Naive thymus-derived CD8-positive, alpha-beta T cell (primary cell): ENCODE data around the gene HIRA. TPM values are rescaled to one million over a fixed set of nuclear protein-coding genes. Genes with fewer than 3 reads are reported as not detected.

Source experiments
- ATAC-seq, 2 donors: fragments of 150-1000 bp; cut with Tn5 transposase in 1 of 2; sonication (Bioruptor Pico), chemical (Tn5 transposase) in 1 of 2; 1 replicate in 1 of 2; 2 replicates in 1 of 2; pipeline ENCODE4 v1.10.0; 2021; ENCODE audit warnings: mild to moderate bottlenecking in 2 of 2, moderate library complexity in 2 of 2
- POLR2A ChIA-PET: fragments of 350-600 bp; sonication (Branson Sonifier 250); formaldehyde crosslinking; loops from one replicate; lab custom pipeline; 2021; ENCODE audit warnings: antibody characterized with exemption; lab: Charles Lee
- DNase-seq, 10 donors: peaks; one replicate each; pipeline versions ENCODE4 v3.0.0 to v3.0.0-alpha.2; 2020 to 2022
- H3K27ac Mint-ChIP-seq, 10 donors: one replicate each; pipeline ENCODE4 v1.8.0; 2020 to 2022; ENCODE audit warnings: mild to moderate bottlenecking in 10 of 10, mixed read lengths in 10 of 10, moderate library complexity in 4 of 10, inconsistent platforms in 1 of 10
- H3K27me3 Mint-ChIP-seq, 5 donors: one replicate each; pipeline ENCODE4 v1.8.0; 2021 to 2022; ENCODE audit warnings: mixed read lengths in 5 of 5
- H3K36me3 Mint-ChIP-seq, 3 donors: one replicate each; pipeline ENCODE4 v1.8.0; 2020 to 2022; ENCODE audit warnings: mixed read lengths in 3 of 3, mild to moderate bottlenecking in 2 of 3, inconsistent platforms in 1 of 3
- H3K4me1 Mint-ChIP-seq, 4 donors: one replicate each; pipeline ENCODE4 v1.8.0; 2021 to 2022; ENCODE audit warnings: mixed read lengths in 4 of 4
- H3K4me3 Mint-ChIP-seq, 10 donors: one replicate each; pipeline ENCODE4 v1.8.0; 2020 to 2022; ENCODE audit warnings: mild to moderate bottlenecking in 10 of 10, mixed read lengths in 10 of 10, moderate library complexity in 6 of 10, inconsistent platforms in 1 of 10
- H3K9me3 Mint-ChIP-seq, 9 donors: one replicate each; pipeline ENCODE4 v1.8.0; 2020 to 2022; ENCODE audit warnings: mixed read lengths in 9 of 9, mild to moderate bottlenecking in 3 of 9, inconsistent platforms in 1 of 9, moderate library complexity in 1 of 9
- polyA plus RNA-seq, 3 donors: library from polyadenylated mRNA; unstranded; fragments of 300-500 nt; fragmentation: Illumina TruSeq; gene quantifications; one replicate each; pipeline ENCODE4 v1.2.3, GENCODE V29; 2021
- total RNA-seq, 8 experiments: library from RNA in 2 of 8; stranded (reverse) in 2 of 8; gene quantifications; one replicate each; pipeline ENCODE4 v1.2.3 and lab custom pipeline; 2021 to 2026

HIRA gene, protein sequence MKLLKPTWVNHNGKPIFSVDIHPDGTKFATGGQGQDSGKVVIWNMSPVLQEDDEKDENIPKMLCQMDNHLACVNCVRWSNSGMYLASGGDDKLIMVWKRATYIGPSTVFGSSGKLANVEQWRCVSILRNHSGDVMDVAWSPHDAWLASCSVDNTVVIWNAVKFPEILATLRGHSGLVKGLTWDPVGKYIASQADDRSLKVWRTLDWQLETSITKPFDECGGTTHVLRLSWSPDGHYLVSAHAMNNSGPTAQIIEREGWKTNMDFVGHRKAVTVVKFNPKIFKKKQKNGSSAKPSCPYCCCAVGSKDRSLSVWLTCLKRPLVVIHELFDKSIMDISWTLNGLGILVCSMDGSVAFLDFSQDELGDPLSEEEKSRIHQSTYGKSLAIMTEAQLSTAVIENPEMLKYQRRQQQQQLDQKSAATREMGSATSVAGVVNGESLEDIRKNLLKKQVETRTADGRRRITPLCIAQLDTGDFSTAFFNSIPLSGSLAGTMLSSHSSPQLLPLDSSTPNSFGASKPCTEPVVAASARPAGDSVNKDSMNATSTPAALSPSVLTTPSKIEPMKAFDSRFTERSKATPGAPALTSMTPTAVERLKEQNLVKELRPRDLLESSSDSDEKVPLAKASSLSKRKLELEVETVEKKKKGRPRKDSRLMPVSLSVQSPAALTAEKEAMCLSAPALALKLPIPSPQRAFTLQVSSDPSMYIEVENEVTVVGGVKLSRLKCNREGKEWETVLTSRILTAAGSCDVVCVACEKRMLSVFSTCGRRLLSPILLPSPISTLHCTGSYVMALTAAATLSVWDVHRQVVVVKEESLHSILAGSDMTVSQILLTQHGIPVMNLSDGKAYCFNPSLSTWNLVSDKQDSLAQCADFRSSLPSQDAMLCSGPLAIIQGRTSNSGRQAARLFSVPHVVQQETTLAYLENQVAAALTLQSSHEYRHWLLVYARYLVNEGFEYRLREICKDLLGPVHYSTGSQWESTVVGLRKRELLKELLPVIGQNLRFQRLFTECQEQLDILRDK
- 10 to 100 TPM; 24.1 to 25.0 TPM for total RNA-seq
- 1 to 10 TPM; 1.5 to 6.2 (median 6.2) TPM for polyA plus RNA-seq
- total RNA-seq (lab: John Stamatoyannopoulos, UW): 5.2 to 11.1 (median 7.6) reads per million in 6 experiments

DNA sequence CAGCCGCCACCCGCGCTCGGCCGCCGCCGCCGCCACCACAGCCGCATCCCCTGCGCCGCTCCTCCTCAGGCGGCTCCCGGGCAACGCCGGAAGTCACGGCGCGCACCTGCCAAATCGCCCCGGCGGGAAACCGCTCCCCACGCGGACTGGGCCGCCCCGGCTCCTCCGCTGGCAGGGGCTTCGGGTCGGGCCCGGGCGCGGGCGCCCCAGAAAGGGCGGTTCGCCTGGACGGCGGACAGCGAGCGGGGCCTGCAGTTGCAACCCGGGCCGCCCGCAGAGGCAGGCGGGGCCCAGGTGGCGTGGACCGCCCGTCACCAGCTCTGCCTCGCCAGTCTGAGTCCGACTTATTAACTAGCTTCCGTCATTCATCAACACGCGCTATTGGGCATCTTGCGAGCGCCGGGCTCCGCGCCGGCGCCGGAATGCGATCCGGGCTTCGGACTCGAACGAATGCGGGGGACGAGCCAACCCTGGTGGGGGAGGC lies at the start of gene HIRA:
Gene HIRA (minus strand): TSS at position 85 of the 484 bp plus-strand sequence. CDS start 257 bp downstream, outside the sequence.
- Mint-ChIP-seq H3K36me3 (peaks cover 0 to 30% (median 0%) of the 10 kb centered on the region in 3 donors), H3K27me3 (no peaks in the 10 kb centered on the region), H3K4me1 (peaks cover 16 to 64% (median 43%) of the 10 kb centered on the region in 4 donors), H3K4me3 (peak within 1 kb of the TSS; percentile 87 to 95 (median 92)), H3K27ac (peak within 1 kb of the TSS; percentile 78 to 96 (median 94)), H3K9me3 (no peaks in the 10 kb centered on the region)
- POLR2A ChIA-PET: interaction anchor here (0.7 to 6.7 kb wide), 15 partner anchors 11 to 1550 kb away, joined by 3 to 105 read pairs (median 4); partner anchors contain the start of genes C22orf39, CDC45, ESS2 and LZTR1
- ATAC-seq (peak; percentile 65 to 68), DNase-seq (peak; percentile 69 to 93 (median 84))

- no peaks in the 10 kb centered on the region for H3K27me3 Mint-ChIP-seq
- DNase-seq: no peak
- H3K36me3 Mint-ChIP-seq: no peaks in the 10 kb centered on the region
- no peak for ATAC-seq
- peak overlapping the region in 9 of 10 donors; percentile 51 to 98 (median 97) for H3K4me3 Mint-ChIP-seq
- H3K27ac Mint-ChIP-seq: peak overlapping the region in 1 of 10 donors; percentile 90
- POLR2A ChIA-PET: no interaction called here
- no peaks in the 10 kb centered on the region for H3K9me3 Mint-ChIP-seq
- H3K4me1 Mint-ChIP-seq: peaks cover 16 to 27% (median 26%) of the 10 kb centered on the region in 4 donors
These were observed 49.3 kb upstream of the HIRA start for GRCh38 chr22:19480789-19481188.

GRCh38 chr22:19480173-19480568 lies 48.6 kb upstream of the HIRA start:
- Mint-ChIP-seq H3K27me3 (no peaks in the 10 kb centered on the region), H3K4me3 (peak overlapping the region; percentile 92 to 98 (median 96)), H3K9me3 (no peaks in the 10 kb centered on the region), H3K36me3 (no peaks in the 10 kb centered on the region), H3K4me1 (peaks cover 18 to 33% (median 32%) of the 10 kb centered on the region in 4 donors), H3K27ac (peak overlapping the region in 8 of 10 donors; percentile 20 to 100 (median 99))
- DNase-seq: peak in 2 of 10 donors; percentile 8 to 11
- ATAC-seq: no peak
- POLR2A ChIA-PET: interaction anchor here (0.9 to 3.2 kb wide), 9 partner anchors 27 to 358 kb away, joined by 3 to 29 read pairs (median 5); partner anchors contain the start of genes C22orf39, DGCR2, ESS2 and HIRA

- DNase-seq (peak; percentile 79 to 98 (median 93)), ATAC-seq (peak; percentile 91 to 92)
- Mint-ChIP-seq H3K4me3 (peak within 1 kb of the TSS; percentile 92 to 98 (median 96)), H3K27me3 (no peaks in the 10 kb centered on the region), H3K27ac (peak within 1 kb of the TSS; percentile 98 to 100 (median 100)), H3K36me3 (peaks cover 0 to 3% (median 0%) of the 10 kb centered on the region in 3 donors), H3K4me1 (peaks cover 19 to 33% (median 33%) of the 10 kb centered on the region in 4 donors), H3K9me3 (no peaks in the 10 kb centered on the region)
- POLR2A ChIA-PET: interaction anchor here (0.5 to 3.2 kb wide), 18 partner anchors 8 to 378 kb away, joined by 3 to 29 read pairs (median 3); partner anchors contain the start of genes C22orf39, DGCR2, ESS2 and HIRA
These were observed 48.0 kb upstream of the HIRA start, which contains the start of gene CDC45 for GRCh38 chr22:19479355-19480172. CDC45 (plus strand) TSS chr22:19479920; CDS start chr22:19479969, 49 bp downstream.

DNA sequence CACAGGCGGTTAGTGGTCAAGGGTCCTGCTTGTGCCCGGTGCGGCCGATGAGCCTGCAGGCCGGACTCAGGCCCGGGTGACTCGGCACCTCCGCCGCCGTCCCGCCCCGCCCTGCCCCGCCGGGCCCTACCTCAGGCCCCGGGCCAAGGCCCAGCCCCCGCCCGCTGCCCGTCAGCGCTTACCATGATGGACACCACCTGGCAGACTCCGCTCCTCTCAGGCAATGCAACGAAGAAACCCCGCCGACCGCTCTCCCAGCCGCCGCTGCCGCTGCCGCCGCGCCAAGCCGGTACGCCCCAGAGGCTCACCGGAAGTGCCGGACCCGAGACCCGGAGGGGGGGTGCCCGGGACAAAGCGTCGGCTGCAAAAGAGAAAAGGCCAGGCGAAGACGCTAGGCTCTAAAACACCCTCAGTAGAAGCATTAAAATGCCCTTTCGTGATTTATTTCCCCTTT lies 47.4 kb upstream of the HIRA start, which contains the start of gene UFD1:
Gene UFD1 (minus strand): TSS at position 293 of the 454 bp plus-strand sequence. CDS start 108 bp downstream, at position 185.
- Mint-ChIP-seq H3K27me3 (no peaks in the 10 kb centered on the region), H3K36me3 (peaks cover 0 to 7% (median 1%) of the 10 kb centered on the region in 3 donors), H3K4me3 (peak within 1 kb of the TSS; percentile 92 to 98 (median 96)), H3K9me3 (no peaks in the 10 kb centered on the region), H3K27ac (peak within 1 kb of the TSS; percentile 98 to 100 (median 100)), H3K4me1 (peaks cover 19 to 36% (median 33%) of the 10 kb centered on the region in 4 donors)
- POLR2A ChIA-PET: interaction anchor here (0.7 to 3.2 kb wide), 13 partner anchors 9 to 368 kb away, joined by 3 to 29 read pairs (median 3); partner anchors contain the start of genes C22orf39, DGCR2, ESS2 and HIRA
- DNase-seq: peak in 9 of 10 donors; percentile 66 to 87 (median 77)
- ATAC-seq: peak; percentile 60 to 66

DNA sequence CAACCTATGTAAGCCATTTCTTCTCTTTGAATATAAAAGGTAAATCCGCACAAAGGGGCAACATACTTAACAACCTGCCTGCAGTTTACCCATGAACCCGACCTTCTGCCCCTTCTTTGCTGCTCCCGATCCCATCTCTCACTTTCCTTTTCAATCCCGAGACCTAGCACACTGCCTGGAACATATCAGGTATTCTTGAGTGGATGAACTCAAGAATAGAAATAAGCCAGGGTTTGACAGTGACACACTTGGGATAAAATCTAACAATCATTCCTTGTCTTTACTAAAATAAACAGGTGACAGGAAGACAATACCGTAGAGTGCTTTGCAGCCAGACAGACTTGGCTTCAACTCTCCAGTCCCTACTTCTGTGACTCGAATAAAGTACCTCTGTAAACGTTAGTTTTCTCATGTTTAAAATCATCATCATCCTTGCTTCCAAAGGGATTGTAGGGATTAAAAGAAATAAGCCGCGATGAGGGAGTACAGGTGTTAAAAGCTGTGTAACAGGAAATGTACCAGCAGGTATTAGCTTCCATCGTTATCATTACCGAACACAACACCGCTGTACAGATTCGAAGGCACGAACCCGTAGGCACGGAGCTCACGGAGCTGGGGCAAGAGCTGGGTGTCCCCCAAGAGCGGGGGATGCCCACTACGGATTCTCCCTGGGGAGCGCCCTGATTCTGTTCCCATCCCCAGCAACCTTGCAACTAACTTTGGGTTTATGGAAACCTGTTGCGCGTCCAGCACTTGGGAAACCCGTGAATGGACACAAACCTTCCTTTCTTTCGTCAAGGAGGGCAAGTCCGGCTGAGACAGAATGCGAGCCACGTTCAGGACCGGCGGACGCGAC lies 46.7 kb upstream of the HIRA start:
- peaks cover 21 to 39% (median 35%) of the 10 kb centered on the region in 4 donors for H3K4me1 Mint-ChIP-seq
- DNase-seq (peak in 5 of 10 donors; percentile 8 to 41 (median 27)), ATAC-seq (no peak)
- no peaks in the 10 kb centered on the region for H3K27me3 Mint-ChIP-seq
- H3K4me3 Mint-ChIP-seq: peak overlapping the region; percentile 70 to 98 (median 93)
- no peaks in the 10 kb centered on the region for H3K9me3 Mint-ChIP-seq
- POLR2A ChIA-PET: interaction anchor here (0.6 to 3.2 kb wide), 6 partner anchors 31 to 465 kb away, joined by 3 to 16 read pairs (median 6); partner anchors contain the start of genes C22orf39, ESS2, HIRA and MRPL40
- H3K36me3 Mint-ChIP-seq: peaks cover 0 to 13% (median 2%) of the 10 kb centered on the region in 3 donors
- peak overlapping the region; percentile 2 to 99 (median 86) for H3K27ac Mint-ChIP-seq

GRCh38 chr22:19477321-19478044 lies 46.0 kb upstream of the HIRA start:
- H3K27me3 Mint-ChIP-seq: no peaks in the 10 kb centered on the region
- peaks cover 0 to 16% (median 2%) of the 10 kb centered on the region in 3 donors for H3K36me3 Mint-ChIP-seq
- H3K4me1 Mint-ChIP-seq: peaks cover 21 to 39% (median 36%) of the 10 kb centered on the region in 4 donors
- POLR2A ChIA-PET: interaction anchor here (0.6 to 3.2 kb wide), 7 partner anchors 30 to 464 kb away, joined by 3 to 16 read pairs (median 5); partner anchors contain the start of genes C22orf39, ESS2, HIRA and MRPL40
- DNase-seq (peak in 3 of 10 donors; percentile 12 to 22 (median 16)), ATAC-seq (no peak)
- peak overlapping the region; percentile 2 to 99 (median 86) for H3K27ac Mint-ChIP-seq
- peak overlapping the region; percentile 70 to 98 (median 93) for H3K4me3 Mint-ChIP-seq
- H3K9me3 Mint-ChIP-seq: no peaks in the 10 kb centered on the region

- H3K4me1 Mint-ChIP-seq: peaks cover 21 to 39% (median 37%) of the 10 kb centered on the region in 4 donors
- peaks cover 0 to 31% (median 10%) of the 10 kb centered on the region in 3 donors for H3K36me3 Mint-ChIP-seq
- ATAC-seq (no peak), DNase-seq (no peak)
- POLR2A ChIA-PET: no interaction called here
- H3K4me3 Mint-ChIP-seq: peak overlapping the region in 3 of 10 donors; percentile 7 to 22 (median 20)
- H3K27me3 Mint-ChIP-seq: no peaks in the 10 kb centered on the region
- H3K27ac Mint-ChIP-seq: peak overlapping the region in 4 of 10 donors; percentile 4 to 69 (median 18)
- H3K9me3 Mint-ChIP-seq: no peaks in the 10 kb centered on the region
These were observed 44.5 kb upstream of the HIRA start for GRCh38 chr22:19476023-19476422.

GRCh38 chr22:19473578-19473977 lies 42.0 kb upstream of the HIRA start:
- H3K4me3 Mint-ChIP-seq: no peak overlapping the region
- no peaks in the 10 kb centered on the region for H3K9me3 Mint-ChIP-seq
- peaks cover 0 to 55% (median 14%) of the 10 kb centered on the region in 3 donors for H3K36me3 Mint-ChIP-seq
- H3K4me1 Mint-ChIP-seq: peaks cover 25 to 38% (median 31%) of the 10 kb centered on the region in 4 donors
- POLR2A ChIA-PET: no interaction called here
- DNase-seq: no peak
- no peaks in the 10 kb centered on the region for H3K27me3 Mint-ChIP-seq
- H3K27ac Mint-ChIP-seq: peak overlapping the region in 1 of 10 donors; percentile 71
- ATAC-seq: no peak
